ENCODE data around the gene NOP53.
"Not testable (repeated sequence)": the region's sequence is repeated elsewhere in the genome, so short reads cannot be mapped to it uniquely, and the experiment has no call there.

Gene NOP53

GRCh38 chr19:47716270-47716937, 28.9 kb upstream of the NOP53 start:
- H3K4me3 ChIP-seq (ENCODE audit: low read depth, low read length), result no peak overlapping the region

GRCh38 chr19:47718415-47719046, 26.8 kb upstream of the NOP53 start:
- H3K4me3 ChIP-seq (ENCODE audit: low read depth, low read length), result not testable (repeated sequence)

- no peak overlapping the region for H3K4me3 ChIP-seq (ENCODE audit: low read depth, low read length)
Measured at GRCh38 chr19:47719047-47719859, 26.1 kb upstream of the NOP53 start.

GRCh38 chr19:47720669-47721422, 24.5 kb upstream of the NOP53 start:
- H3K4me3 ChIP-seq (ENCODE audit: low read depth, low read length), result no peak overlapping the region

GRCh38 chr19:47723581-47723940, 21.8 kb upstream of the NOP53 start:
- H3K4me3 ChIP-seq (ENCODE audit: low read depth, low read length), result no peak overlapping the region

GRCh38 chr19:47725759-47726401, 19.5 kb upstream of the NOP53 start:
- H3K4me3 ChIP-seq (ENCODE audit: low read depth, low read length), result no peak overlapping the region

GRCh38 chr19:47726467-47726866, 18.9 kb upstream of the NOP53 start:
- no peak overlapping the region for H3K4me3 ChIP-seq (ENCODE audit: low read depth, low read length)

- not testable (repeated sequence) for H3K4me3 ChIP-seq (ENCODE audit: low read depth, low read length)
Measured at GRCh38 chr19:47728295-47728694, 17.1 kb upstream of the NOP53 start.

- H3K4me3 ChIP-seq (ENCODE audit: low read depth, low read length), result peak overlapping the region; percentile 29
Measured at GRCh38 chr19:47729468-47729798, 15.9 kb upstream of the NOP53 start.

GRCh38 chr19:47729799-47730520, 15.4 kb upstream of the NOP53 start:
- peak overlapping the region; percentile 29 for H3K4me3 ChIP-seq (ENCODE audit: low read depth, low read length)

GRCh38 chr19:47730521-47730889, 14.8 kb upstream of the NOP53 start:
- H3K4me3 ChIP-seq (ENCODE audit: low read depth, low read length), result no peak overlapping the region

GRCh38 chr19:47730910-47731309, 14.4 kb upstream of the NOP53 start:
- H3K4me3 ChIP-seq (ENCODE audit: low read depth, low read length), result no peak overlapping the region

- no peak overlapping the region for H3K4me3 ChIP-seq (ENCODE audit: low read depth, low read length)
Measured at GRCh38 chr19:47735131-47735530, 10.2 kb upstream of the NOP53 start.

- H3K4me3 ChIP-seq (ENCODE audit: low read depth, low read length), result no peak overlapping the region
Measured at GRCh38 chr19:47740866-47741519, 4.4 kb upstream of the NOP53 start.

- H3K4me3 ChIP-seq (ENCODE audit: low read depth, low read length), result no peak overlapping the region
Measured at GRCh38 chr19:47741544-47742140, 3.7 kb upstream of the NOP53 start.

GRCh38 chr19:47742634-47743033, 2.7 kb upstream of the NOP53 start:
- H3K4me3 ChIP-seq (ENCODE audit: low read depth, low read length), result no peak overlapping the region

GRCh38 chr19:47746129-47746528, 783 bp downstream of the NOP53 start:
- peak overlapping the region; percentile 81 for H3K4me3 ChIP-seq (ENCODE audit: low read depth, low read length)

- H3K4me3 ChIP-seq (ENCODE audit: low read depth, low read length), result no peak overlapping the region
Measured at GRCh38 chr19:47749326-47749725, 4.0 kb downstream of the NOP53 start.

GRCh38 chr19:47750752-47751151, 5.4 kb downstream of the NOP53 start:
- no peak overlapping the region for H3K4me3 ChIP-seq (ENCODE audit: low read depth, low read length)
